Ecto neural progenitor cell (in vitro differentiated cells): ENCODE measurements around the gene SLC1A5.
"Not testable (repeated sequence)": the region's sequence is repeated elsewhere in the genome, so short reads cannot be mapped to it uniquely, and the experiment has no call there.

Experiments used
- DNase-seq: peaks from one replicate; pipeline ENCODE4 v3.0.0-alpha.2; 2018; ENCODE audit warnings: low spot score

The SLC1A5 gene

DNA sequence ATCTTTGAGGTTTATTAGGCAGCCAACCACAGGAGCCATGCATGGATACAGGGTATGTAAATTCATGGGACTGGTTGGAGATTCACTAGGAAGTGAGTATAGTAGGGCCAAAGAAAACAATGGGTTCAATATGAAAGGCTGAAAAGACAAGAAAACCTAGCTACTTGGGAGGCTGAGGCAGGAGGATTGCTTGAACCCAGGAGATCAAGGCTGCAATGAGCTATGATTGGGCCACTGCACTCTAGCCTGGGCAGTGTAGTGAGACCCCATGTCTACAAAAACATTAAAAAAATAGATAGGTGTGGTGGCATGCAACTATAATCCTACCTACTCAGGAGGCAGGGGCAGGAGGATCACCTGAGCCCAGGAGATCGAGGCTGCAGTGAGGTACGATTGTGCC is 10.3 kb upstream of the SLC1A5 start:
- no peak for DNase-seq

DNA sequence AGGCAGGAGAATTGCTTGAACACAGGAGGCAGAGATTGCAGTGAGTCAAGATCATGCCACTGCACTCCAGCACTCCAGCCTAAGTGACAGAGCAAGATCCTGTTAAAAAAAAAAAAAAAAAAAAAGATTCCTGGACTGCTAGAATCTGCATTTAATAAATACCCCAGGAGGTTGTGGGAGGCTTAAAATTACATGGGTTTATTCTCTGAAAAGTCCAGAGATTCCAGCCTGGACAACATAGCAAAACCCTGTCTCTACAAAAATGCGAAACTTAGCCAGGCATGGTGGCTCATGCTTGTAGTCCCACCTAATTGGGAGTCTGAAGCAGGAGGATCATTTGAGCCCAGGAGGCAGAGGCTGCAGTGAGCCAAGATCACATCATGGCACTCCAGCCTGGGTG is 9.5 kb upstream of the SLC1A5 start:
- DNase-seq = no peak

DNA sequence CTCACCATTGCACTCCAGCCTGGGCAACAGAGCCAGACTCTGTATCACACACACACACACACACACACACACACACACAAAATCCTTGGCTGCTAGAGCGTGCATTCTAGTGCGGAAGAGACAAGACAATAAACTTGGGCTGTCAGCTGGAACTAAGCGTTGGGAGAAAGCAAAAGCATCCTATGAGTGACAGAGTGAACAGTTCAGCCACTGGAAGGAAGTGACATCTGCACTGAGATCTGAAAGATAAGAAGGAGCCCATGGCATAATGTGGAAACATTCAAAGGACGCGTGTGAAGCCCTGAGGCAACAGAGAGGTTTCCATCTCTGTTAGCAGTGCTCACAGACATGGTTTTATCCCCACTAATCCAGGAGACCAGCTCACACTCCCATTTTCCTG is 3.5 kb upstream of the SLC1A5 start:
- DNase-seq = no peak

DNA sequence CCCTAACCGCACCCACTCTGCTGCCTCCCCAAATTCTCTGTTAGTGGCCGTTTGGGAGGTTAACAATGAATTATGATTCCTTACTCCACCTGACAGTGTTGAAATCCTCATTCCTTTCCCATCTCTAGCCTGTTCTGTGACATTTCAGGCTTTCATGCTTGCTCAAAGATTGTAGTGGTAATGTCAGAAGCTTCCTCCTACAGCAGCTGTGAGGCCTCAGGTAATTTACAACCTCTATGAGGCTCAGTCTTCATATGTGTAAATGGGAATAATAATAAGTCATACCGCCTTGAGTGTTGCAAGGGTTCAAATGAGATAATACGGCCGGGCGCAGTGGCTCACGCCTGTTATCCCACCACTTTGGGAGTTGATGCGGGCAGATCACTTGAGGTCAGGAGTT is 977 bp upstream of the SLC1A5 start:
- DNase-seq = no peak

DNA sequence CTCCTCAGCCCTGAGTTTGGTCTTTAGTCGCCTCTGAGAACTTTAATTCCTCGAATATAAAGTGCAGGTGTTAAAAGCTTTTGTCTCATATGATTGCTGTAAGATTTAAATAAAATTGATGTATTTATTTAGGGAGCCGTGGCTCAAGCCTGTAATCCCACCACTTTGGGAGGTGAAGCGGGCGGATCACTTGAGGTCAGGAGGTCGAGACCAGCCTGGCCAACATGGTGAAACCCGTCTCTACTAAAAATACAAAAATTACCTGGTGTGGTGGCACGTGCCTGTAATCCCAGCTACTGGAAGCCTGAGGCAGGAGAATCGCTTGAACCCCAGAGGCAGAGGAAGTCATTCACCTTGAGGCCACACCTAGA is 559 bp upstream of the SLC1A5 start:
- no peak for DNase-seq

DNA sequence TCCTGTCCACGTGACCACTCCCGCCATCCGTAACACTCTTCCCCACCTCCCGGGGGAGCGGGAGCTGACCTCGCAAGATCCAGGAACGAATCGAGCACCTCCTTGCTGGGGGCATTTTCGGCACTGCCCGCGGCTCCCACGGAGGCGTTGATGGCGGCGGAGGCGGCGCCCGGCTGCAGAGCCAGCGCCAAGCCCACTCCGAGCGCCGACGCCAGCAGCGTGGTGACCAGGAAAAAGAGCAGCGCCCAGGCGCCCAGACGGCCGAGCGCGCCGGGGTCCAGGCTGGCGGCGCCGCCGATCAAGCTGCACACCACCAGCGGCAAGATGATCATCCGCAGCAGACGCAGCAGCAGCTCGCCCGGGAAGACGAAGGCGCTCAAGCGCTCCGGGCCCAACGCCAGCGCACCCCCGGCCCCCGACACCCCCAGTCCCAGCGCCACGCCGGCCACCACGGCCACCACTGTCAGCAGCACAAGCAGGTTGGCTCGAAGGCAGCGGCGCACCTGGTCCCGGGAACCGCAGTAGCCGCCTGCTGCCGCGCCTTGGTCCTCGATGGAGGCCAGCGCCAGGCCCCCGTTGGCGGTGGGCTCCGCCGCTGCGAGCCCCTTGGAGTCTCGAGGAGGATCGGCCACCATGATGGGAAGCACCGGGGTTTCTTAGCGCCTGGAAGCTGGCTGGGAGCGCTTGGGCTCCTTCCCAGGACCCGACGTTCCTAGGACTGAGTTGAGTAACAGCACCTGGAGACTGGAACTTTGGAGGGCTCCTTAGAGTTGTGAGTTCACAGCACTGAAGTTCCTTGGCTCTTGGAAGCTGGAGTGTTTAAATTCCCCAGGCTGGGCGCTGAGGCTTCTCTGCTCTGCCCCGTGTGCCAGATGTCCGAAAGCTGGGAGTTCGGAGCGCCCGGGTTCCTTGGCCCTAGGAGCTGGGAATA is 798 bp downstream of the SLC1A5 start:
- DNase-seq = peak; percentile 75

DNA sequence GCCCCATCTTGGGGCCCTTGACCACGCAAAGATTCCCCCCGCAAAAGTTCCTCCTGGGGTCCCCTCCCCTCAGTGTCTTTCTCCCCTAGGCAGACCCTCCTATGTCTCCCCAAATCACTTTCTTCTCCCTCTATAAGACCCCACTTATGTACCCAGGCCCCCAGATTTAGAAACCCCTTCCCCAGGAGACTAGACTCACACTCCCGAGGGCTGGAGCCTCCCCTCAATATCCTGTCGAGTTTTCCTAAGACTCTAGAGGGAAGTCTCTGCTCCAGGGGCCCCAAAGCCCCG is 1.4 kb downstream of the SLC1A5 start:
- DNase-seq = no peak

DNA sequence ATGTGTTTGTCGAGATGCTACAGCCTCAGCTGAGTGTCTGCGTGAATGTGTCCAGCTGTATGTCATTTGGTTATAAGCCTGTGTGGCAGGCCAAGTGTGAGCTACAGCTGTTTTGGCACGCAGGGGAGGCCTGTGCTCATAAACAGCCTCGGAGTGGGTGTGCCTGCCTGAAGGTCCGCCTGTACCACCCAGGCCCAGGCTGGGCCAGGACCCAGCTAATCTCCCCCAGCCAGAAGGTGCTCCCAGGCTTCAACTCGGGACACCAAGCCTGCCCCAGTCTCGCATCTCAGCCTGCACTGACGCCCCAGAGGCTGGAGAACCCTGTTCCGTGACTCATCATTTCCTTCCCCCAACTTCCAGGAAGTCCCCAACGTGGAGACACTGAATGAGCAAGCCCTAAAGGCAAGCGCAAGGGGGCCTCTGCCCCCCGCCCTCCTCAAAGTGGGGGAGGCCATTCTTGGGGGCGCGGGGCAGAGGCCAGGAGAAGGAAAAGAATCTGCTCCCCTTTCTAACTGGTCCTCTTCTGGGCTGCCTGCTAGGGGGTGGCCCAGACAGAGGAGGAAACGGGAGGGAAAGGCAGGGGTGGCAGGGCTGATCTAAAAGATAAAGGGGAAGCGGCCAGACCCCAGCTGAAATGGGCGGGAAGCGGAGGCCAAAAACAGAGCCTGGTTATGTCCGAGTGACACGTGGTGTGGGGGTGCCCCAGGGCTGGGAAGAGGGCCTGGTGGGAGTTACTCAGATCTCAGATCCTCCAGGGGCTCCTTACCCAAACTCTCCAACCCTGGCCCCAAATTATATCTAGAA is 2.0 kb downstream of the SLC1A5 start:
- DNase-seq = peak; percentile 61

DNA sequence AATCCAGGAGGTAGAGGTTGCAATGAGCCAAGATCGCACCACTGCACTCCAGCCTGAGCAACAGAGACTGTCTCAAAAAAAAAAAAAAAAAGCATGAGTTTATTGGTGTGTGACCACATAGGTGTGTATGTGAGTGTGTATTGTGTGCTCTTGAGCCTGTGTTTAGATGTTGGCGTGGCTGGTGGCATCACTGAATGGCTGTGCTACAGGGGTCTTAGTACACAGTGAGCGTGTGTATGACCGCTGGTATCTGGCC is 2.5 kb downstream of the SLC1A5 start:
- no peak for DNase-seq

DNA sequence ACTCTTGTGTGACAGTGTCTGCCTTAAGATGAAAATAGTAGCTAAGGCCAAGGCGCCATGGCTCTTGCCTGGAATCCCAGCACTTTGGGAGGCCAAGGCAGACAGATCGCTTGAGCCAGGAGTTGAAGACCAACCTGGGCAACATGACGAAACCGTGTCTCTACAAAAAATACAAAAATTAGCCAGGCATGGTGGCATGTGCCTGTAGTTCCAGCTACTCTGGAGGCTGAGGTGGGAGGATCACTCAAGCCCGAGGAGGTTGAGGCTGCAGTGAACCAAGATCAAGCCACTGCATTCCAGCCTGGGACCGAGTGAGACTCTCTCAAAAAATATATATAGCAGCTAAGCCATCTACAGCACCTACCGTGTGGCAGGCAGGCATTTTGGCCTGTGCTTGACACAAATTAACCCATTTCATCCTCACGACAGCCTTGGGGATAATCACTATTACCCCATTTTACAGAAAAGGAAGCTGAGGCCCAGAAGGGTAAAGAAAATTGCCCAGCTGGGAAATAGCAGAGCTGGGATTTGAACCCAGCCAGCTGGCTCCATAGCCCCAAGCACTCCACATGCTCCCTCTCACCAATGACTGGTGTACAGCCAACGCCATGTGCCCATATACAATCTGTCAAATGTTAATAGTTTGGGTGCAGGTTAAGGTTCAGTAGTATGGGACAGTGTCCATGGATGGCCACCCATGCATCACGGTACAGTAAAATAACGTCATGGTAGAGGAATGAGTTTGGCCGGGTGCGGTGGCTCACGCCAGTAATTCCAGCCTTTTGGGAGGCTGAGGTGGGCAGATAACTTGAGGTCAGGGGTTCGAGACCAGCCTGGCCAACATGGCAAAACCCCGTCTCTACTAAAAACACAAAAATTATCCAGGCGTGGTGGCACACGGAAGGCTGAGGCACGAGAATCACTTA is 3.1 kb downstream of the SLC1A5 start:
- DNase-seq = no peak

DNA sequence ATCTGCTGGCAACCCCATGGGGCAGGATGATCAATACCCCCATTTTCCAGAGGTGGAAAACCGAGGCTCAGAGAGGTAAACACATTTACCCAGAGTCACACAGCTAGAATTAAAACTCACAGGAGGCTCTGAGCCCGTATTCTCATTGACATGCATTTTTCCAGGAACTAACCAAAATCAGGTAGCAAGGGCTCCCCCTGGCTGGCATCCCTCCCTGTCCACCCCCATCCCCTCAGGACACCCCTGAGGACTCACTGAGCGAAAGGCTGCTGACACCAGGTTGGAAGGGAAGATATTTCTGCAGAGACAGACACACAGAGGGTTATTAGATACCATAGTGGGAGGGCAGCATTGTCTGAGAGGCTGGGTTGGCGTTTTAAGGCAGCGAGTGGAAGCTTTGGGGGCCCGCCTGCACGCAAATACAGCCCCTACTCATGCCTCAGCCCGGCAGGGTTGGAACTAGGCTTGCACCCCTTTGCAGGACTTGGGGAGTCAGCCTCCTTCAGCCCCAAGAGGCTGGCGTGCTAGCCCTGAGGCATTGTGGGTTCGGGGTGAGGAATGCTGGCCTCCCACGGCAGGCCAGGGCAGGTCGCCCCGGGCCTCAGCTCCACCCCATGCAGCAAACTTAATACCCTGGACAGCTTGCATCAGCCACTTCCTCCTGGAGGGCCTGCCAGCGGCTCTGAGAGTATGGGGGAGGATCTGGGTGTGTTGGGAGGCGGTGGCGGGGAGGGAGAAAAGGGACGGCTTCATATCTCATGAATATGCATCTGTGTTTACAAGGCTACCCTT is 3.9 kb downstream of the SLC1A5 start:
- peak; percentile 83 for DNase-seq

DNA sequence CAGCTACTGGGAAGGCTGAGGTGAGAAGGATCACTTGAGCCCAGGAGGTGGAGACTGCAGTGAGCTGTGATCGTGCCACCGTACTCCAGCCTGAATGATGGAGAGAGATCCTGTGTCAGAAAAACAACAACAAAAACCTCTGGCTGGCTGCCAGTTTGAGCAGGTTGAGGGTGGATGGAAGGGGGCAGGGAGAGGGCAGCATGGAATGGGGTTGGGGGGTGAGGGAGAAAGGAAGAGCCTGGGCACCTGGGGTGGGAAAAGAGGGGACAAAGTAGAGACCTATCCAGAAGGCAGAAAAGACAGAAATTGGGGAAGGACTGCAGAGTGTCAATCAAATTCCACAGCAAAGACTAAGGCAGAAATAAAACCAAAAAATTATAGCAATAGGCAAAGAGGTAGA is 4.7 kb downstream of the SLC1A5 start:
- DNase-seq = no peak

DNA sequence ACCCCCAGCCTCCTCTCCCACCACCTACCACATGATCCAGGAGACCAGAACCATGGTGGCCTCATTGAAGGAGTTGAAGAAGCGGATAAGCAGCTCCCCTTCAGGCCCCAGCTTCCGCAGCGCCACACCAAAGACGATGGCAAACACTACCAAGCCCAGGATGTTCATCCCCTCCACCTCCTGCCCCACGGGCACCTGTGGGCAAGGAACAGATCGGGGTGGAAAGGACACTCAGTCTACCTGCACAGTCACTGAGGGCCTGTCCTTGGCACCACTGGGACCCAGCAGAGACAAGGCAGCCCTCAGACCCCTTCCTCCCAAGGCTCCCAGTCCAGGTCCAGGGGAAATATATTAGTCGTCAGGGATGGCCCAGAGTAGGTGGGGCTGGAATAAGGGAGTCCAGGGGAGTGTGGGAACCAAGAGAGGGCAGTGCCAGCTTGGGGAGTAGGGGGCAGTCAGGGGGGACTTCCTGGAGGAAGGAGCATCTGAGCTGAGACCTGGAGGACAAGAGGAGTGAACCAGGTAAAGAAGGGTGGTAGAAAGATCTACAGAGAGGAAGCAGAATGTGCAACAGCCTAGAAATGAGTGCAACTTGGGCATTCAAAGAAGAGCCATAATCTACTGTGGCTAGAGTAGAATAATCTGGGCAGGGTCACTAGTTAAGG is 5.9 kb downstream of the SLC1A5 start:
- DNase-seq = no peak

DNA sequence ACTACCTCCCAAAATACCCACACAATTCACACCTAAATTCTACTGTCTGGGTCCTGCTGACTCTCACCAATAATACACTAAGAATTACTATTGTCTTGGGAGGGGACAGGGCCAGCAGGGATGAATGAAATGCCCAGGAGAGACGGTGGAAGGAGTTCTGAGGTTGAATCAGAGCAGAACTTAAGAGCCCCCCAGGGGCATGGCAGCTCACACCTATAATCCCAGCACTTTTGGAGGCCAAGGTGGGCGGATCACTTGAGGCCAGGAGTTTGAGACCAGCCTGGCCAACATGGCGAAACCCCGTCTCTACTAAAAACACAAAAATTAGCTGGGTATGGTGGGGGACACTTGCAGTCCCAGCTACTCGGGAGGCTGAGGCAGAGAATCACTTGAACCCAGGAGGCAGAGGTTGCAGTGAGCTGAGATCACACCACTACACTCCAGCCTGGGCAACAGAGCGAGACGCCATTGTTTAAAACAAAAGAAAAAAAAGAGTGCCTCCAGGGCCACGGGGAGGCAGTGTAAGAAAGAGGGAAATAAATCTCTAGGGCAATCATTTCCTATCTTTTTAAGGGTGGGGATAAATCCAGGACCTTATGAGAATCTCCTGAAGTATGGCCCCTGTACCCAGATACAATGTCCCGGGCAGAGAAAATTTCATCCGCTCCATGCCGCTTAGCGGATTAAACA is 10.3 kb downstream of the SLC1A5 start:
- DNase-seq = not testable (repeated sequence)

DNA sequence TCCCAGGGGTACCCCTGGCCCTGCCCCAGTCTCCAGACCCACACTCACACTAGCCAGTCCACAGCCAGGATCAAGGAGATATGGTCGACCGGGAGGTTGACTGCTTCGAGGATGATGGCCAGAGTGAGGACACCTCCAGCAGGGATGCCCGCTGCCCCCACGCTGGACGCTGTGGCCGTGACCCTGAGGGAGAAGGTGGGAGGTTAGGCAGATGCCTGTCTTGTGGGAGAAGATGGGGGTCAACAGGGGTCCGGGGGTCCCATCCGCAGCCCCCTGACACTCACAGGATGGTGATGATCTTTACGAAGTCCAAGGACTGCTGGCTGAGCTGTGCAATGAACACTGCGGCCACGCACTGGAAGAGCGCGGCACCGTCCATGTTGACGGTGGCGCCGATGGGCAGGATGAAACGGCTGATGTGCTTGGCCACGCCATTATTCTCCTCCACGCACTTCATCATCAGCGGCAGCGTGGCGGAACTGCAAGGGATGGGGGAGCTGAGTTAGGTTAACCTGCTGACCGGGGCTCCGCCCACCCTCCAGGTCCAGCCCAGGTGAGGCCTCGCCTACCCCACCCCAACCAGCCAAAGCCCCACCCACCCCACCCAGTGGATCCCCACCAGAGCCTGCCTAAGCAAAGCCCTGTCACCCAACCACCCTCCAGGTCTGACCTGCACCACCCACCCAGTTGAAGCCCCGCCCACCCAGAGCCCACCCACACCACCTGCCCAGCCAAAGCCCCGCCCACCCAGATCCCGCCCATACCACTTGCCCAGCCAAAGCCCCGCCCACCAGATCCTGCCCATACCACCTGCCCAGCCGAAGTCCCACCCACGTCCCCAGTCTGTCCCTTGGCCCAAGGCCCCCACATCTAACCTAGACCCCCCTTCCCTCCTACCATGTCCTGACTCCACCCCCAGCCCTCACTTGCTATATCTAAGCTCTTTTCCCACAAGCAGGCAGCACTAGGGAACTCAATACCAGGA is 11.2 kb downstream of the SLC1A5 start:
- no peak for DNase-seq

DNA sequence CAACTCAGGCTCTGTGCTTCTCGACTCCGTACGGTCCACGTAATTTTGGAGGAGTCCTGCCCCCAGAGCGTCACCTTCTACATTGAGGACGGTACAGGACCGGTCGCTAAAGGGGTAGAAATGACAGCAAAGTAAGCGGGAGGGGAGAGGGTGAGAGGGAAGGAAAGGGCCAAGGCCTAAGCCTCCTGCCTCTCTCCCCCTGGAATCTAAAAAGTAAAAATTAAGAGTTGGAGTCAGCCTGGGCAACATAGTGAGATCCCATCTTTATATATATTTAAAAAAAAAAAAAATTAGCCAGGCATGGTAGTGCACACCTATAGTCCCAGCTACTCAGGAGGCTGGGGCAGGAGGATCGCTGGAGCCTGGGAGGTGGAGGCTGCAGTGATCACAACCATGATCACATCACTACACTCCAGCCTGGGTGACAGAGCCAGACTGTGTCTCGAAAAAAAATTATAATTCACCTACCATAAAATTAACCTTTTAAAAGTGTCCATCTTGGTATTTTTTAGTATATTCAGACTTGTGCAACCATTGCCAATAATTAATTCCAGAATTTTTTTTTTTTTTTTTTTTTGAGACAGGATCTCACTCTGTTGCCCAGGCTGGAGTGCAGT is 12.6 kb downstream of the SLC1A5 start:
- no peak for DNase-seq

DNA sequence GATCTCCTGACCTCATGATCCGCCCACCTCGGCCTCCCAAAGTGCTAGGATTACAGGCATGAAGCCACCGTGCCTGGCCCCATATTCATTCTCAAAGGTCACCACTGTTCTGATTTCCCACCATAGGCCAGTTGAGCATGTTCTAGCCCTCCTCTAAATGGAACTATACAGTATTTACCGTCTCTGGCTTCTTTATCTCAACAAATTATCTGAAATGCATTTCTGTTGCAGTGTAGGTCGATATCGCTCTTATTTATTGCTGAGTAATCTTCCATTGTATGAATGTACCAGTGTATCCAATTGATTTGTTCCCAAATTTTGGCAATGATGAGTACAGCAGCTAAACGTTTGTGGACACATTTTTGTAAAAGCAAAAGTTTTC is 15.4 kb downstream of the SLC1A5 start:
- no peak for DNase-seq

DNA sequence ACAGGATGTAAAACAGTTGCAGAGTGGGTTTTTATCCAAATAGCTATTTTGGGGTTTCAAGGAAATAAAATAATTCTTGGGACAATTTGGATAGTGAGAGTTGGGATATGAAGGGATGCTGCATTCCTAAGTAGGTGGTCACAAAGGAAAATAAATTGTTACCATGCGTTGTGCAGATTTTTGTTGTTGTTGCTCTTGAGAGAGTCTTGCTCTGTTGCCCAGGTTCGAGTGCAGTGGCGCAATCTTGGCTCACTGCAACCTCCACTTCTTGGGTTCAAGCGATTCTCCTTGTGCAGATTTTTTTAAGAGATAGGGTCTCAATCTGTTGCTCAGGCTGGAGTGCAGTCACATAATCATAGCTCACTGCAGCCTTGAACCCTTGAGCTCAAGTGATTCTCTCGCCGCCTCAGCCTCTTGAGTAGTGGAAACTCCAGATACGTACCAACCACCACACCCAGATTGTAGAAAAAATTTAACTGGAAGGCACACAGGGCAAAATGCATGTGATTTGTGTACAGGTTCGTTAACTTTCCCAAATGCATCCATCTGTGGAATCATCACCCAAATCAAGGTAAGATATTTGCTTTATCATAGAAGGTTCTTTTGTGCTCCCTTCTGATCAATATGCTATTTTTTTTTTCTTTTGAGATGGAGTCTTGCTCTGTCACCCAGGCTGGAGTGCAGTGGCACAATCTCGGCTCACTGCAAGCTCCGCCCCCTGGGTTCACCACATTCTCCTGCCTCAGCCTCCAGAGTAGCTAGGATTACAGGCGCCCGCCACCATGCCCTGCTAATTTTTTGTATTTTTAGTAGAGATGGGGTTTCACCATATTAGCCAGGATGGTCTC is 16.0 kb downstream of the SLC1A5 start:
- DNase-seq = no peak
